Testis (tissue), 2 donors: ENCODE measurements around the gene ATP10A.

ENCODE experiments used
- CTCF ChIP-seq, 3 experiments: fragments of 450-650 bp in 2 of 3; fragments of 200-600 bp in 1 of 3; sonication (generic) in 1 of 3; IDR thresholded peaks; one replicate each; pipeline ENCODE4 v1.5.1; 2016 to 2019; ENCODE audit warnings: antibody characterized with exemption in 3 of 3, mild to moderate bottlenecking in 2 of 3, moderate library complexity in 1 of 3
- POLR2A ChIP-seq: fragments of 450-650 bp; IDR thresholded peaks from one replicate; pipeline ENCODE4 v1.6.1; 2017; ENCODE audit warnings: antibody characterized with exemption, mild to moderate bottlenecking, moderate library complexity

GRCh38 chr15:25742776-25743547 lies 120.2 kb downstream of the ATP10A start:
- TF ChIP-seq CTCF (IDR thresholded peaks at IDR 0.05) (no peak), POLR2A (no peak)
